HG02885 (cell line): ENCODE data around the gene ENPP7.

Source experiments
- ATAC-seq: cut with Tn5 transposase; IDR thresholded peaks from one replicate; pipeline ENCODE4 v1.9.1; 2021; ENCODE audit warnings: mild to moderate bottlenecking; ENCODE audit not compliant: unreplicated experiment, poor library complexity

Gene ENPP7

GRCh38 chr17:79728908-79729471 lies 1.8 kb upstream of the ENPP7 start:
- ATAC-seq: no peak

DNA sequence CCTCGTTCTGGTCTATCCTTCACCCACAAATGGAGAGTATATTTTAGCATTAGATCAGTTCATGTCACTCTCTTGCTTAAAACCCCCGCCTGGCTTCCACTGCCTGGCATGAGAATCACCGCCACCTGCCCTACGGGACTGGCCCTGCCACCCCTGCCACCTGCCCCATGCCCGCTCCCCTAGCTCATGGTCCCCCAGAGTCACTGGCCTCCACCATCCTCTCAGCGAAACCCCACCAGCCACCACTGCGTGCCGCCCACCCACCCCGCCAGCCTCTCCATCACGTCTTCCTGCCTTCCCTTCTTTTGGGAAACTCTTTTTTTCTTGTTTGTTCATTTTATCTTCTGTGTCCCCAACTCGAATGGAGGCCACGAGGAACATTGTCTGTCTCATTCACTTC lies 982 bp upstream of the ENPP7 start:
- no peak for ATAC-seq

- no peak for ATAC-seq
Observed at GRCh38 chr17:79730437-79730768, 340 bp upstream of the ENPP7 start.

GRCh38 chr17:79732254-79732653 lies 1.5 kb downstream of the ENPP7 start:
- no peak for ATAC-seq

DNA sequence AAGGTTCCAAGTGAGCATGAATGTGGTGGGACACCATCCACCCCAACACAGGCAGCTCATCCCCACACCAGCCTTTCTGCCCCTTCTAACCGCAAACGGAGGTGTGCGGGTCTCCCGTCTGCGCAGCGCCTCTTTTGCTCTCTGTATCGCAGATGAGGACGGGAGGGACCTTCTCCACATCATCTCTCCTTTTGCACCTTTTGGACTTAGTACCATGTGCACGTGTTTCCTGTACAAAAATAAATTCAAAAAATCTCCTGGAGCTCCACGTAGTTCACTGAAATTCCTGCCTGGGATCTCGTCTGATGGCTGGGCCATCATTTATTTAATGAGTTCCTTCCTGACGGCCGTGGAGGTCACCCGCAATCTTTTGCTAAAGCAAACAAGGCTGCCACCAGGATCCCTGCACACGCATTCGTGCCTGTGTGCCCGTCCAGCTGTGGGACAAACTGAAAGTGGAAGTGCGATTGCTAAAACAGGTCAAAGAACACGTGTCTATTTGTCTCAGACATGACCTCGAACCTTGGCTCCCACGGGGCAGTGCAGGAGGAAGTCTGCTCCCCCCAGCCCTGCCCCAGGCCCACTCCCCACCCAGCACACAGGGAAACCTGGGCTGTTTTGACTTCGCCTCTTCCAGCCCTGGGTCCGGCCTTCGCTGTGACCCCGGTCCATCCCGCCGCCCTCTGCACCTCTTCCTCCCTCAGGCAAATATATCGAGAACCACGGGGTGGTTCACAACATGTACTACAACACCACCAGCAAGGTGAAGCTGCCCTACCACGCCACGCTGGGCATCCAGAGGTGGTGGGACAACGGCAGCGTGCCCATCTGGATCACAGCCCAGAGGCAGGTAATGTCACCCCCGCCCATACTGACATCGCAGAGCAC lies 2.3 kb downstream of the ENPP7 start:
- ATAC-seq: no peak

- ATAC-seq: no peak
Observed at GRCh38 chr17:79733692-79734070, 2.9 kb downstream of the ENPP7 start.

- ATAC-seq: no peak
Observed at GRCh38 chr17:79735096-79735495, 4.4 kb downstream of the ENPP7 start.

GRCh38 chr17:79737046-79737921 lies 6.5 kb downstream of the ENPP7 start:
- ATAC-seq: no peak

DNA sequence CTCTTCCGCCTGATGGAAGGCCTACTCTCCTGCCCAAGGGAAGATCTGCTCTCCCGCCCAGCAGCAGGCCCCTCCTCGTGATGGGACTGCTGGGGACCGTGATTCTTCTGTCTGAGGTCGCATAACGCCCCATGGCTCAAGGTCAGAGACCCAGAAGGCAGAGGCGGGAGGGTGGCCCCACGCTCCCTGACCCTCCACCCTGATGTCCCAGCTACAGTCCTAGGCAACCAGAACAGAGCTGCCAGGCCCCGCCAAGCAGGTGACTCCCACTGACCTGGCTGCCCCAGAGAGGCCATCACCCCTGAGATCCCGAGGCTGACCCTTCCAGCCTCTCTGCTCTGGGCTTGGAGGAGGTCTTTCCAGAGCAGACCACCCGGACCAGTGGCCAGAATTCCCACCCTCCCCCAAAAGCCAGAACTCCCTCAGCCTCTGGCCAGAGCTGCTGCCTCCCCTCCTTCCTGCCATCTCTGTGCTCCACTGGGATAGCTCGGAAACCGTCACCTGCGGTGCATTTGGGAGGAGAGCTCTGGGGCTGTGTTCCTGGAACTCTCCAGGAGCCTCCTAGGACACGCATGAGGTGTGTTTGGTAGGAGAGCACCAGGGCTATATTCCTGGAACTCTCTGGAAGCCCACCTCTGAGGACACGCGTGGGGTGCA lies 7.3 kb downstream of the ENPP7 start:
- no peak for ATAC-seq

DNA sequence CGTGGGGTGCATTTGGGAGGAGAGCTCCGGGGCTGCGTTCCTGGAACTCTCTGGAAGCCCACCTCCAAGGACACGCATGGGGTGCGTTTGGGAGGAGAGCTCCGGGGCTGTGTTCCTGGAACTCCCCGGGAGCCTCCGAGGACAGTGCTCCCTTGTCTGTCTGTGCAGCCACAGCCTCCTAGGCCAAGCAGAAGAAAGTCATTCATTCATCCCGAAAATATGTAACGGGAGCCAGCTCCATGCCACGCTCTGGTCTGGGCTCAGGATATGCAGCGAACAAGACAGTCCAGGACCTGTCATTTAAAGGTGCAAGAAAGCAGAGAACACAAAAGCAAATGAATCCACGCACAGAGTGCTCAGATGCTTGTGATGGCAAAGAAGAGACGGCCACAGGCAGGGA lies 7.9 kb downstream of the ENPP7 start:
- no peak for ATAC-seq

DNA sequence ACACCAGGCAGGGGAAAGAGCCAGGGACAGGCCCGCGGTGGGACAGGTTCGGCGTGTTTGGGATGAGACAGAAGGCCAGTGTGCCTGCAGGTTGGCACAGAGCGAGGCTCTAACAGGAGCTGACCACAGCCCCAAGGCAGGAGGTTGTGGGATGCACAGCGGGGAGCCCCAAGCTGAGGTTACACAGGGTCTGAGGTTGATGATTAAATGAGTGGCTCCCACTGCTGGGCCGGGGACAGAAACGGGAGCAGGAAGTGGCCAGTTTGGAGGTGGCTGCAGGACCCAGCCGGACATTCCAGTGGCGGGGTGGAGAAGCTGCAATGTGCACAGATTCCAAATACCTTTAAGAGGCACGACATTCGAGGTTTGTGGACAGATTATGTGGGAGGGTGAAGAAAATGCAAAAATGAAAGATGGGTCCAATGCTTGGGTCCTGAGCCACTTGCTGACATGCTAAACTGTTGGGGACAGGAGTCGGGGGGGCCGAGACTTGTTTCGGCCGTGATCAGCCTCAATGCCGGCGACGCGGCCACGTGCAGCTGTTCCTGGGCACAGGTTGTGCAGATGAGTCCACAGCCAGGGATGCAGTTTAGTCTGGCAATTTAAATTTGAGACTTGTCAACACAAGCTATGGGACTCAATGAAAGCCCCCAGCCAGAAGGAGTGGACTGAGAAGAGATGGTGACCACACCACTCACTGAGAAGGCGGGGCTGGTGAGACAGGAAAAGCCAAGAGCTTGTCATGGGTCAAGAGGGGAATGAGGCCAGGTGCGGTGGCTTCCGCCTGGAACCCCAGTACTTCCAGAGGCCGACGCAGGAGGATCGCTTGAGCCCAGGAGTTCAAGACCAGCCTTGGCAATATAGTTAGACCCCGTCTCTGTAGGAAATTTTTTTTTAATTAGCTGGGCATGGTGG lies 8.7 kb downstream of the ENPP7 start:
- ATAC-seq: no peak

DNA sequence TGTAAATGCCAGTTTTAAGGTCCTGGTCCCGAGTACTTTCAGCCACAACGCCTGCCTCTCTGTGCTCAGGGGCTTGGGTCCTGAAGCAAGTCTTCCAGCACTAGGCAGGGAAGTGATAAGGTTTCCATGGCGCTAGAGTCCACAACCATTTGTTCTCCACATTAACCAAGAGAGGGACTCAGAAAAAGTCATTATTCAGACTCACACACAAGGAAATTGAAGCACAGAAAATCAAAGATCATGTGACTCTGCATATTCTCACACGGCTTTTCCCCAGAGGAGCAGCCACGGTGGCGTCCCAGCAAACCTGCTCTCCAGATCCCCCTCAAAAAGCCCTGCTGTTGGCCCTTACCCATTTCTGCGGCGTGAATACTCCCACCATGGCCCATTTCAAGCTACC lies 9.7 kb downstream of the ENPP7 start:
- no peak for ATAC-seq

DNA sequence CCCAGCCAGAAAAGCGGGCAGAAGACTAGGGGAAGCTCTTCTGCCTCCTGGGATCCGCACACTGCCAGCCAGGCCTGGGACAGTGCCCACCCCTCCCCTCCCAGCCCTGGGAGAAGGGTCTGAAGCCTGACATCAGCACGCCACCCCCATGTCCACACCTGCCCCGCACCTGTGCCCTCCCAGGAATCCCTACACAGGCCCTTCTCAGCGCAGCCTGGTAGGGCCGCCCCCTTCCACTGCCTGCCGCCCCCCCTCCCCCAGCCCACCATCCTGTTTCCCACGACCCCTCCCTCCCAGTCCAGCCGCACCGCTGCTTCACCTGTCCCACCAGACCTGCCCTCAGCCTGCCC lies 10.6 kb downstream of the ENPP7 start:
- ATAC-seq: no peak

- ATAC-seq: no peak
Observed at GRCh38 chr17:79741751-79742588, 11.2 kb downstream of the ENPP7 start.

DNA sequence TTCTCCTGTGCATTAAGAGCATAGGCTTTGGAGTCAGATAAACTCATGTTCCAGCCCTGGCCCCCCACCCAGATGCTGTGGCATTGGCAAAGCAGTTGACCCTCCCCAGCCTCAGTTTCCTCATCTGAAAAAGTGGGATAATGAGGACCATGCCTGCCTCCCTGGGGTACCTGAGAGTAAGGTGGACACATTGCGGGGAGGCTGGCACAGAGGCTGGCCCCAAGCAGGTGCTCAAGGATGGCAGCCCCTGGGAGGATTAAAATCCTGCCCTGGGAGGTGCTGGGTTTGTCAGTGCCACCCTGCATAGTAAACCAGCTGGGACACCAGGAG lies 11.8 kb downstream of the ENPP7 start:
- no peak for ATAC-seq

GRCh38 chr17:79742951-79743476 lies 12.3 kb downstream of the ENPP7 start:
- ATAC-seq: no peak

DNA sequence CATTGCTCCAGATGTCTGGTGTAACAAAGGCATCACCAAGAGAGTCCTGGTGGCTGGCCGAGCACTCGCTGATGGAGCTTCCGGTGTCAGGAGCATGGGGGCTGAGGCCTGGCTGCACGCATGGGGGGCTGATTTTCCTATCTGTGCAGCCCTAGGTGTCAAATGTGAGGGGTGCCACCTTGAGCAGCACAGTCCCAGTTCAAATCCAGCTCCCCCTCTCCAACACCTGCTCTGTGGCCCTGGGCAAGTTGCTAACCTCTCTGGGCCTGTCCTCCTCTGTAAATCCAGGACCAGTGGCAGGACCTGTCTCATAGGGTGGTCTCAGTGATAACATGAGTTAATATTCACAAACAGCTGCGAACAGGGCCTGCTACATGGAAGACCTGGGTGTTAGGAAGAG lies 12.9 kb downstream of the ENPP7 start:
- ATAC-seq: no peak

DNA sequence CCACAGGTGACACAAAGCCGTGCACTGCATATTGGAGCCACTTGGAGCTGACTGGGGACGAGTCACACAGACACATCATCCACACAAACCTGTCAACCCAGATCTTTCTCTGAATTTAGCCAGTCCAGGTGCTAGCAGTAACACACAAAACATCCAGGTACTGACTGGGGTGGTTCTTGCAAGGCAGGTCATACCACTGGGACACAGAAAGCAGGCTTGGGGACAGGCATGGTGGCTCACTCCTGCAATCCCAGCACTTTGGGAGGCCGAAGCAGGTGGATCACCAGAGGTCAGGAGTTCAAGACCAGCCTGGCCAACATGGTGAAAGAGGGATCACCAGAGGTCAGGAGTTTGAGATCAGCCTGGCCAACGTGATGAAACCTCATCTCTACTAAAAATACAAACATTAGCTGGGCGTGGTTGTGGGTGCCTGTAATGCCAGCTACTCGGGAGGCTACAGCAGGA lies 14.9 kb downstream of the ENPP7 start:
- no peak for ATAC-seq
